Stimulated activated naive B cell treated with anti-CD40 and anti-IgM and Interleukin-4, amounts not matched to agents 10 μg/mL and 1 μg/mL and 100 μg/mL, for 72 hours (primary cell): ENCODE results near the gene SCTR.
A peak's percentile ranks its signal among the peaks of the same experiment; 100 is the strongest.

Experiments used
- ATAC-seq, 2 donors: fragments of 150-1000 bp; cut with Tn5 transposase; replicated peaks; 2 replicates each; pipeline ENCODE4 v1.10.0; 2021; ENCODE audit warnings: moderate library complexity in 1 of 2
- DNase-seq: peaks from one replicate; pipeline ENCODE4 v3.0.0; 2021
- H3K27ac Mint-ChIP-seq: one replicate; pipeline ENCODE4 v1.8.0; 2022; ENCODE audit warnings: mild to moderate bottlenecking, mixed read lengths
- H3K27me3 Mint-ChIP-seq, 2 donors: one replicate each; pipeline ENCODE4 v1.8.0; 2022; ENCODE audit warnings: mixed read lengths in 2 of 2
- H3K36me3 Mint-ChIP-seq, 2 donors: one replicate each; pipeline ENCODE4 v1.8.0; 2022; ENCODE audit warnings: mixed read lengths in 2 of 2, mild to moderate bottlenecking in 1 of 2
- H3K4me1 Mint-ChIP-seq, 2 donors: one replicate each; pipeline ENCODE4 v1.8.0; 2022; ENCODE audit warnings: mixed read lengths in 2 of 2, mild to moderate bottlenecking in 1 of 2
- H3K4me3 Mint-ChIP-seq, 2 donors: one replicate each; pipeline ENCODE4 v1.8.0; 2022; ENCODE audit warnings: mild to moderate bottlenecking in 2 of 2, mixed read lengths in 2 of 2, moderate library complexity in 1 of 2
- H3K9me3 Mint-ChIP-seq, 2 donors: one replicate each; pipeline ENCODE4 v1.8.0; 2022; ENCODE audit warnings: mixed read lengths in 2 of 2, mild to moderate bottlenecking in 1 of 2

SCTR gene

DNA sequence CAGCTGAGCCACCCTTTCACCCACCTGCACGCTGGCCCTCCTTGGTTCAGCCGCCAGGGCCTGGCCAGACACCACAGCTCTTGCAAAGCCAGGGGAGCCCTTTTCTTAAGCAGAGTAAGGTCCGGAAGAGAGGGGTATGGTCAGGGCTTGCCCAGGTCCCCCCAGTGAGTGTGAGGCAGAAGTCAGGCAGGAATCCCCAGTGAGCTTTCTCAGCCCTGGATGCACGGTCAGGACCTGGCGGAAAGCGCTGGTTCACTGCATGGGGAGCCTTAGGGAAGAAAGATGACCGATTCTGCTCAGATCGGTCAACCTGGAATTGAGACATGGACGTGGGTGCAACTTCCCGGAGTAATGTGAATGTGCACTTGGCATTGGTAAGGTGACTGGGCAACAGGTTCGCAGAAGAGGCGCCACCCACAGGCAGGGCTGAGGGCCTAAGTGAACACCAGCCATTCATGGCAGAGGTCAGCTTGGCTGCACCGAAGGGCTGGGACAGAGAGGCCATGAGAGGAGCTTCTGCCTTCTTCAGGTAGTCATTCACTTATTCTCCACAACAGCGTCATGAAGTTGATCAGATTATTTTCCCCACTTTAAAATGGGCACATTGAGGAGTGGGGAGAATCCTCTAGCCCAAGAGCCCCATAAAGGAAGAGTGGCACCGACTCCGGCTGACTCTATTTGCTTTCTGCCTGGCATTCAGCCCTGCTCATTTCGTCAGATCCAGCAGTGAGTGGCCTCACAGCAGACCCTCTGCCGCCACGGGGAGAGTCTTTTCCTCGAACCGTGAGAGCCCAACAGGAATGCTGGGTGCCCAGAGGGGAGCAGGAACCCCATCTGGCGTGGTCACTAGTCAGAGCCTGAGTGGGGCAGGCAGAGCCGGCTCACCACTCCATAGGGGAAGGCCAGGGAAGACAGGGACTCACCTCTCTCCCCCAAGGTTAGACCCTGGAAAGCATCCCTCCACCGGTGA is 35.8 kb downstream of the SCTR start:
- peaks cover 0 to 8% of the 10 kb centered on the region in 2 donors for H3K4me1 Mint-ChIP-seq
- no peaks in the 10 kb centered on the region for H3K36me3 Mint-ChIP-seq
- no peaks in the 10 kb centered on the region for H3K9me3 Mint-ChIP-seq
- ATAC-seq (no peak), DNase-seq (no peak)
- H3K27ac Mint-ChIP-seq, result no peak overlapping the region
- H3K4me3 Mint-ChIP-seq, result no peak overlapping the region
- peaks cover 6 to 26% of the 10 kb centered on the region in 2 donors for H3K27me3 Mint-ChIP-seq

DNA sequence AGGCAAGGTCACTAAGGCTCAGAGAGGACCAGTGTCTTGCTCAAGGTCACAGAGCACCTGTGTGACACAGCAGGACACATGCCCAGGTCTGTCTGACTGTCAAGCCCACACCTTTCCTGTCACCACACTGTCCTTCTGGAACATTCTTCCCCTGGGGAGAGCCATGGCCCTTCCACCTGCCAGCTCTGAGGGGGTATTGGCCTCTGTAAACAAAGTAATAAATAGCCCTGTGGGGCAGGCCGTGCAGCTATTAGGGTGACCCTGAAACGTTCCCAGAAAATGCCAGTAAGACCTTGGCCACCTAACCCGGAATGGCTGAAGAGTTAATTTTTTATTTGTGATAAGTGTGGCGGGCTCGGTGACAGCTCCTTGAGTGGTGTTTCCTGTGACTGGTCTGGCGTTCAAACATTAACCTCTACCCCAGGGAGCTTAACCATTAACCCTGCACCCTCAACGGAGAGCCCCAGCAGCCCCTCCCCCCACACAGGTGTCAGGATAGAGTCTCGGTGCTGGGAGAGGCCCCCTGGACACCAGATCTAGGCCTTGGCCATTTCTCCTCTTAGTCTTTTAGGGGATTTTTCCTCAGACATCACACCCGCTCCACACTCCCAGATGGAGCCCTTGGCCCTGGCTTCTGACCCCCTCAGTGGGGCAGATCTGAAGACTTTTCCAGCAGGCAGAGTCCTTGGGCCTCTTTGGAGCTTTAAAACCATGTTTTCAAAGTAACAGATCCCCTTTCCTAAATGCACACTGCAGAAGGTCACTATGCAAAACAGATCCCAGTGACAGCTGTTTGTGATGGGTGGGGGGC is 36.6 kb downstream of the SCTR start:
- no peak overlapping the region for H3K27ac Mint-ChIP-seq
- peaks cover 0 to 8% of the 10 kb centered on the region in 2 donors for H3K4me1 Mint-ChIP-seq
- peaks cover 6 to 26% of the 10 kb centered on the region in 2 donors for H3K27me3 Mint-ChIP-seq
- no peaks in the 10 kb centered on the region for H3K9me3 Mint-ChIP-seq
- no peaks in the 10 kb centered on the region for H3K36me3 Mint-ChIP-seq
- no peak overlapping the region for H3K4me3 Mint-ChIP-seq
- no peak for DNase-seq
- ATAC-seq, result peak; percentile 35 to 58

DNA sequence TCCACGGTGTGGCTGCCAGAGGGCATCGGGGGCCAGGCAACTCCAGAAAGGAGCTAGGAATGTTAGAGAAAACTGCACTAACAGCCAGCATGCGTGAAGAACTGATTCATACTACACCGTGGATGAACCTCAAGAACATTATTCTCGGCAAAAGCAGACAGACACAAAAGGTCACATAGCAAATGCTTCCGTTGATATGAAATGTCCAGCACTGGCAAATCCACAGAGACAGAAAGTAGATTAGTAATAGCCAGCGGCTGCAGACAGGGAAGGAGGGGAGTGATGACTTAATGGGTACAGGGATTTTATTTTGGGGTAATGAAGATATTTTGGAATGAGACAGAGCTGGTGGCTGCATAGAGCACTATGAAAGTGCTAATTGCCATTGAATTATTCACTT is 37.4 kb downstream of the SCTR start:
- Mint-ChIP-seq H3K9me3 (no peaks in the 10 kb centered on the region), H3K36me3 (no peaks in the 10 kb centered on the region), H3K4me1 (peaks cover 0 to 8% of the 10 kb centered on the region in 2 donors), H3K4me3 (no peak overlapping the region), H3K27ac (no peak overlapping the region), H3K27me3 (peaks cover 6 to 26% of the 10 kb centered on the region in 2 donors)
- DNase-seq (no peak), ATAC-seq (no peak)

DNA sequence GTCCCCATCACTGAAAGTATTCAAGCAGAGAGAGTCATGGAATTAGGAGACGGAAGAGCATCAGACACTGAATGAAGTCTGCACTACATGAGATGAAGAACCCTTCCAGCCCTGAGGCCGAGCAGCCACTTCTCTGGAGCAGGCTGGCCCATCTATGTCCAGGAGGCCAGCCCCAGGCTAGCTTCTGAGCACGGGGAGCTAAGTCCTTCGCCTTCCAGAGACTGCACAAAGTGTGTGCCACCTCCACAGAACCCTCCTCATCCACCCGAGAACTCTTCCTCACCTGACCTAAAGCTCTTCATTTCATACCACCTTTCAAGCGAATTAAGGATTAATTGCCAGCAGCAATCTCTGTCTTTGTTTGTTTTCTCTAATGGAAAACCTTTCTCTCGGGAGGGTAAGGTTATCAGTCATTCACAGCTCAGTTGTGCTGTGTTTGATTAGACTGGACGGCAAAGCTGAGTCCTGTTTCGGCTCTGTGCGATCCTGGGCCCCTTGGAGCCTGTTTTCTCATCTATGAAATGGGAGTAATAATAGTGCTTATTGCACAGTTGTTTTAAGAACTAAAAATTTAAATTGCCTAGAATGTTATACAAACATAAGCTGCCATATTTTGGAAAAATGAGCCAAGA is 38.0 kb downstream of the SCTR start:
- H3K9me3 Mint-ChIP-seq, result no peaks in the 10 kb centered on the region
- peaks cover 7 to 26% of the 10 kb centered on the region in 2 donors for H3K27me3 Mint-ChIP-seq
- DNase-seq, result no peak
- H3K4me3 Mint-ChIP-seq, result no peak overlapping the region
- H3K4me1 Mint-ChIP-seq, result peaks cover 0 to 8% of the 10 kb centered on the region in 2 donors
- ATAC-seq, result no peak
- no peaks in the 10 kb centered on the region for H3K36me3 Mint-ChIP-seq
- no peak overlapping the region for H3K27ac Mint-ChIP-seq

DNA sequence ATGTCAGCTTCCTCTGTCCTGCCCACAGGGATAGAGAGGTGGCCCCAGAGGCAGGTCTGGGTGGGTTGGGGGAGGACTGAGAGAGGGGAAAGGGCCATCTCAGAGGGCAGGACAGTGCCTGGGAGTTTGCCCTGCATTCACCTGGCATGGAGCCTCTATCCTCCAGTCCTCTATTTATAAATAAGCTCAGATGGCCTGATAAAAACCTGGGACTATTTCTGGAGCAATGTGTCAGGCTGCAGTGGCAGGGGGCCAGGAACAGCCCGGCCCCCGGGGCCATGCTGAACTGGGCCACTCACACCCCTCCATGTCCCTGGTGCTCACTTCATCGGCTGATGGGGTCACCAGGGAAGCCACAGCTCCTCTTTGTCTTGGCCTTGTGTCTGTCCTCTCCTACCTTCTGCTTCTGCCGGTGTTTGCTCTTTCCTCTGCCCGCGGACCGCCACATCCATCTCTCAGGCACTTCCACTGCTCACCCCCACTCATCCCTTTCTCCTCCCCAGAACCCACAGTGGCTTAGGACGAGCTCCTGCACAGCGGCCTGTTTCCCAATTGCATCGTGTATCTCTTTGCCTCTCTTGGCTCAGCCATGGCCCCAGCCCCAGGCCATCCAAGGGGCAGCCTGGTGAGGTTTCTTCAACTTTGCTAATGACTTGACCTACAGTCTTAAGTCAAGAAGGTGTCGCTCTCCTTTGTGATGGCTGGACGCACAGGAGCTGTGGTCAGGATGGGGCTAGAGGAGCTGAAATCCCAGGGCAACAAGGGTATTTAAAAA is 38.8 kb downstream of the SCTR start:
- Mint-ChIP-seq H3K27ac (no peak overlapping the region), H3K27me3 (peaks cover 15 to 21% of the 10 kb centered on the region in 2 donors), H3K4me3 (no peak overlapping the region), H3K4me1 (peaks cover 0 to 8% of the 10 kb centered on the region in 2 donors), H3K36me3 (no peaks in the 10 kb centered on the region), H3K9me3 (no peaks in the 10 kb centered on the region)
- DNase-seq, result no peak
- no peak for ATAC-seq

DNA sequence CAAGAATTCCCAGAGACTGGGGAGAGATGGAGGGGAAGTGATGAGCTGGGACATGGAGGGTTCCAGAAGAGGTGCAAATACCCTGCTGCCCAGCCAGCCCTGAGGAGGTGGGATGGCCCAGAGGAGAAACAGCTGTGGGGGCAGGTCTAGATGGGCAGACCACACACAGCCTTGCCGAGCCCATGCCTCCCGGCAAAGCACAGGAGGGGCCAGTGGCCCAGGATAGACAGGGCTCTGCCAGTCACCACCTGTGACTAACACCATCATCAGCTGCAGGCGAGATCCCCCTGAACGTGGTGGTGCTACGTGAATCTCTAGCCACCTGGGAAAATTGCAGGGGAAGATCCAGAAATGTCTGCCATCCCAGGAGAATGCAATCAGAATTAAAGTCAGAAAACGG is 39.4 kb downstream of the SCTR start:
- Mint-ChIP-seq H3K27ac (no peak overlapping the region), H3K4me1 (peaks cover 0 to 8% of the 10 kb centered on the region in 2 donors), H3K36me3 (no peaks in the 10 kb centered on the region), H3K27me3 (peaks cover 22 to 23% of the 10 kb centered on the region in 2 donors), H3K4me3 (no peak overlapping the region), H3K9me3 (no peaks in the 10 kb centered on the region)
- DNase-seq, result no peak
- no peak for ATAC-seq

DNA sequence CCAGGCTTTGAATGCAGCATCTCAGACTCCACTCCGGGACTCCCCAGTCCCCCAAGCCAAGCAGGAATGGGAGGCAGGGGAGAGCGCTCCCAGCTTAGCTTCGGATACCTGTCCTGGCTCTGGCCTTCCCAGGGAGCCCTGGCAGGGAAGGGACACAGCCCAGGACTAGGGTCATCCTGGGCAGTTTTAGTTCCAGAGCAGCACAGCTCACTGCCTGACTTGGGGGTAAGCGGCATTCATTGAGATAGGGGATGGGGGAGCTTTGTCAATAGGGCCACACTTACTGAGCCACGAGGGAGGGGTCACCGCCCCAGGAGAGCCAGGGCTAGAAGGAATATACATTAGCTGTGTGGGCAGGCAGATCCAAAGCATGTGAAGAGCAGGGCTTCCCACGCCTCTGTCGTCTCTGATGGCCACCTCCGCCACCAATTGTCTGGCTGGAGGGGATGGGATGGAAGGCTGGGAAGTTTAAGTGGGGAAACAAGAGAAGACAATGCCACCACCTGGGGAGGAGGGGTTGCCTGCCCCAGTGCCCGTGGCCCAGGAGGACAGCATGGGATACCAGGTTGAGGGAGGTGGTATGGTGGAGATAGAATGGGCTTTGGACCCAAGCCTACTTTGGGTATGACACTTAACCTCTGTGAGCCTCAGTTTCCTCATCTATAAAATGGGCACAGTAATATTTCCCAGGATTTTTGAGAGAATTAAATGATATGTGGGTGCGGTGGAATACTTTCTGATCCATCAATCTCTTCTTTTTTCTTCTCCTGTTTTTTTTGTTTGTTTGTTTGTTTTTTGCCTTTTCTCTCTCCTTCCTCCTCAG is 40.2 kb downstream of the SCTR start:
- no peaks in the 10 kb centered on the region for H3K36me3 Mint-ChIP-seq
- no peak overlapping the region for H3K27ac Mint-ChIP-seq
- H3K4me3 Mint-ChIP-seq, result no peak overlapping the region
- ATAC-seq (no peak), DNase-seq (no peak)
- peaks cover 23% of the 10 kb centered on the region in 2 donors for H3K27me3 Mint-ChIP-seq
- peaks cover 0 to 8% of the 10 kb centered on the region in 2 donors for H3K4me1 Mint-ChIP-seq
- no peaks in the 10 kb centered on the region for H3K9me3 Mint-ChIP-seq

DNA sequence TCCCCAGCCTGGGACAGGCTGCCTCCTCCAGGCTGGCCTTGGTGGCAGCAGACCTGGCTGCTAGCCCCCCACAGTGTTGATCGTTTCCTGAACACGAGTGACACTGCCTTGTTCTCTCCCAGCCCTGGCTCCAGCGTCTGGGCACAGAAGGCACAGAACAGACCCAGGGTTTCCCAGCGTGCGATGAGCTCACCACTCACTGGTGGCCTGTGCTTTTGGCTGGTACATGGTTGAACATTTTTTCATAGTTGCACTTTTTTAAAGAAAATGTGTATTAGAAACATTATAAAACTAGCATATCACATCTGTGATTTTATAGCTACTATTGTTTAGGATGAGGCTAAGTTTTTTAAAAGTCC is 40.9 kb downstream of the SCTR start:
- H3K27me3 Mint-ChIP-seq, result peaks cover 23 to 29% of the 10 kb centered on the region in 2 donors
- H3K9me3 Mint-ChIP-seq, result no peaks in the 10 kb centered on the region
- ATAC-seq, result peak; percentile 13 to 18
- no peak overlapping the region for H3K4me3 Mint-ChIP-seq
- no peaks in the 10 kb centered on the region for H3K36me3 Mint-ChIP-seq
- no peak overlapping the region for H3K27ac Mint-ChIP-seq
- no peak for DNase-seq
- peaks cover 0 to 8% of the 10 kb centered on the region in 2 donors for H3K4me1 Mint-ChIP-seq

DNA sequence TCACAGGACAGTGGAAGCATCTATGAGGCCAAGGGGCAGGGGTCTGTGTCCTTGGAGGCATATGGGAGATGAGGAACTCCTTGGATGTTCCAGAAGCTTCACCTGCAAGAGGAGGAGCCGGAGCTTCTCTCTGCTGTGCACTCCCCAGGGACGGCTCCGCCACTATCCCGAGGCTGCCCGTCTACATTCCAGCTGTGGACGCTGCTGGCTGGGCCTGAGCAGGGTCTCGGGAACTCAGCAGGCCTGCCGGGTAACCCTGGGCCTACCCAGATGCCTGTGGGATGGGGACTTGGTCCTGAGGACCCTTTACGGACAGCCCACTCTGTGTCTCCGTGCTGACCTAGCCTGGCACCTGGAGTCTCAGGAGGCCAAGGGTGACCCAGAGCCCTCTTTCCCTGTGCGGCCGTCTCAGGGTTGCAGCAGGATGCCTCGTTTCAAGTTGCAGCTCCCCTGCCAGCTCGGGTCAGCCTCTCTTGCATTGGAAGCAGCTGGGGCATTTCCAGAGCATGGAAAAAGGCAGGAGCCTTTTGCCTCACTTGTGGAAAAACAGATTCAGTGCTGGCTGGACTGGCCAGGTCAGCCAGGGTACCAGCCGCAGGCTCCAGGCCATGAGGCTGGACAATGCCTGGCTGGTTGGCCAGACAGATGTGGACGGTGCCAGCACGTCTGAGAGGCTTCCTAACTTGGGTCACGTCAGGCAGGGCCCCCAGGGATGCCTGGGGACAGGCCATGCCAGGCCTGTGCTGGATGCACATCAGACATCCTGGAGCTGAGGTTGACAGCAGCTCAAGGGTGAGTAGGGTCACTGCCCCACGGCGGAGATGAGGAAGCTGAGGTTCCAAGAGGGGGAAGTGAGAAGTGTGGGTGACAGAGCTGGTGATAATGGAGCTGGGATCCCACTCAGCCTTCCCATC is 41.5 kb downstream of the SCTR start:
- no peak overlapping the region for H3K4me3 Mint-ChIP-seq
- H3K36me3 Mint-ChIP-seq, result no peaks in the 10 kb centered on the region
- peak; percentile 66 to 74 for ATAC-seq
- no peak overlapping the region for H3K27ac Mint-ChIP-seq
- DNase-seq, result no peak
- H3K9me3 Mint-ChIP-seq, result no peaks in the 10 kb centered on the region
- peaks cover 0 to 3% of the 10 kb centered on the region in 2 donors for H3K4me1 Mint-ChIP-seq
- peaks cover 23 to 24% of the 10 kb centered on the region in 2 donors for H3K27me3 Mint-ChIP-seq

DNA sequence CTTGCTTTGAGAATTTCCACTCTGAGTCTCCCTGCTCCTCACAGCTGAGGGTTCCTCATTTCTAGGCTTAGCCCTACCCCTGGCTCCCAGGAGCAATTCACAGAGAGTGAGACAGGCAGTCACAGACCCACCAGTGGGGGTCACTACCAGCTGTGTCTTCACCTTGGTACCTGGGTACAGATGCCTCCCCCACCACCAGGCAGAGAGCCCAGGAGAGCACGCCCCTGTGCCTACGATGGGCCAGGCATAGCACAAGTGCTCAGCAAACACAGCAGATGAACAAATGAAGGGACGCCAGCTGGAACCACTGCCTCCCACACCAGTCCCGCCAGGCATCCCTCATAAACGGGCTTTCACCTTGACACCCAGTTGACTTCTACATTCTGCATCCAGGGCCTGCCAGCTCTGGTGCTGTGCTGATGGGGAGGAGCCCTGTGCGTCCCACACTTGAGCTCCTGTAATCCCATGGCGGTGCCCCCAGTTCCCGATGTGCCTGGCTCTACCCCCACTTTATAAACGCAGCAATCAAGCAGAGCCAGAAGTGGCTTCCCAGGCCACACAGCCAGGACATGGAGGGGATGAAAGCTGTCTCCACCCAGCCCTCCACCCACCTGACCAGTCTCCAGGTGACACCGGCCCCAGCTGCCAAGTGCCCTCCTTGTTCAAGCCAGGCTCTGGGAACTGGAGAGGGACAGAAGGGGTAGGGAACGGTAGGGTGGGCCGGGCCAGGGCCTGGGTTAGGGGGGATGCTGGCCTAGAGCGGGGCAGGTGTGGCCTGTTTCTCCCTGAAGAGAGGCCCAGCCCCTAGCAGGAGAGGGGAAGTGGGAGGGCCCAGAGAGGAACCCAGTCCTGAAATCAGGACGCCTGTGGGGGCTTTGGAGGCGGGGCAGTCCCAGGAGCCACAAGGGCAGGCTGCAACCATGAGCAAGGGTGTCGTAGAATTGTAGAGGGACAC is 42.5 kb downstream of the SCTR start:
- no peak for DNase-seq
- no peak for ATAC-seq
- Mint-ChIP-seq H3K36me3 (no peaks in the 10 kb centered on the region), H3K4me1 (peaks cover 0 to under 1% of the 10 kb centered on the region in 2 donors), H3K27me3 (peaks cover 25 to 28% of the 10 kb centered on the region in 2 donors), H3K27ac (no peak overlapping the region), H3K4me3 (no peak overlapping the region), H3K9me3 (no peaks in the 10 kb centered on the region)

DNA sequence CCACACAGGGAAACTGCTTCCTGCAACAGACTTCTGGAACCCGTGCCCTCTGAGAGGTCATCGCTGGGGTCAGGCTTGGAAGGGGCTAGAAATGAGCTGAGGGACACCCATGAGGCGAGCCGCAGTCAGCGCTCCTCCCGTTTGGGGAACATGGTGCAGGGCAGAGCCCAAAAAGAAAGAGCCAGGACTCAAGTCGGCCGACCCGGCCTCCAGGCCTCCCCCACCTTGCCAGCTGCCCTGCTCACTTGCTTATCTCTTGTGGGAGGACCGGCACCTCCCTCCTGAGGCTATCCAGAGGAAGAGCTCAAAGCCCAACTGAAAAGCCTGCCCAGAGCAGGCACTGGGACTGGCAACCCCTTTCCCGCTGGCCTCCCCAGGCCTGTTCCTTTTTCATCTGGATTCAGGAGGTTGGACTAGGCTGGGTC is 43.6 kb downstream of the SCTR start:
- peaks cover 3 to 6% of the 10 kb centered on the region in 2 donors for H3K4me1 Mint-ChIP-seq
- H3K27ac Mint-ChIP-seq, result no peak overlapping the region
- peaks cover 26 to 34% of the 10 kb centered on the region in 2 donors for H3K27me3 Mint-ChIP-seq
- no peak for ATAC-seq
- H3K9me3 Mint-ChIP-seq, result no peaks in the 10 kb centered on the region
- H3K36me3 Mint-ChIP-seq, result no peaks in the 10 kb centered on the region
- DNase-seq, result no peak
- H3K4me3 Mint-ChIP-seq, result no peak overlapping the region
